Measurements from ENCODE around the gene DYNC1LI1. TPM values are rescaled to one million over a fixed set of nuclear protein-coding genes. Genes with fewer than 3 reads are reported as not detected.

The DYNC1LI1 gene
- total RNA-seq, 2 donors from 2014 or later: 41.6 to 42.5 TPM

DNA sequence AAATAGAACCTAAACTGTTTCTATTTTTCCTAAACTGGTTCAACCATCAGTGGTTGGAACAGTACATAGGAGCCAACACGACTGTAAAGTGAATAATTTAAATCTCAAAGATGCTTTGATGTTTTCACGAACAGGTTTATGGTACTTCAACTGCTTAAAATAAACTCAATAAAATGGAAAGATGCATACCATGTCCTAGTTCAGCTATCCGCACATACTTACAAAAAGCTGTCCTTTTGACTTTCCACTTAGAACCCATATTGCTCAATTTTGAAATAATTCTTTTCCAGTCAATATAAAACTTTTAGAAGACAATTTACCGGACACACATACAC is 68.9 kb downstream of the DYNC1LI1 start:
- H3K27ac Mint-ChIP-seq: peak overlapping the region; percentile 92
- Histone ChIP-seq H3K9ac (ENCODE audit: extremely low read depth, low read length, poor library complexity, severe bottlenecking) (peak overlapping the region; percentile 69), H3K27ac (ENCODE audit: low read depth, low read length) (peak overlapping the region; percentile 83), H3K36me3 (ENCODE audit: control insufficient read depth, insufficient read depth, low read length) (no peaks in the 10 kb centered on the region), H3K4me3 (ENCODE audit: low read length) (peak overlapping the region; percentile 94), H3K4me1 (ENCODE audit: control insufficient read depth, insufficient read depth, low read length) (peaks cover 3% of the 10 kb centered on the region), H3K9me3 (ENCODE audit: control insufficient read depth, low read length) (no peaks in the 10 kb centered on the region), H3K27me3 (ENCODE audit: control insufficient read depth, insufficient read depth, low read length, poor library complexity, severe bottlenecking) (no peaks in the 10 kb centered on the region)
- no peaks in the 10 kb centered on the region for H3K27me3 Mint-ChIP-seq (ENCODE audit: insufficient read depth)
- peak overlapping the region; percentile 89 for H3K4me3 Mint-ChIP-seq
- WGBS, 2 experiments (ENCODE audit: insufficient coverage in 1 of 2, insufficient read length in 1 of 2): 9 to 47% methylated on average over 1 to 4 of the region's 4 CpGs
- TF ChIP-seq, protein P1, sequence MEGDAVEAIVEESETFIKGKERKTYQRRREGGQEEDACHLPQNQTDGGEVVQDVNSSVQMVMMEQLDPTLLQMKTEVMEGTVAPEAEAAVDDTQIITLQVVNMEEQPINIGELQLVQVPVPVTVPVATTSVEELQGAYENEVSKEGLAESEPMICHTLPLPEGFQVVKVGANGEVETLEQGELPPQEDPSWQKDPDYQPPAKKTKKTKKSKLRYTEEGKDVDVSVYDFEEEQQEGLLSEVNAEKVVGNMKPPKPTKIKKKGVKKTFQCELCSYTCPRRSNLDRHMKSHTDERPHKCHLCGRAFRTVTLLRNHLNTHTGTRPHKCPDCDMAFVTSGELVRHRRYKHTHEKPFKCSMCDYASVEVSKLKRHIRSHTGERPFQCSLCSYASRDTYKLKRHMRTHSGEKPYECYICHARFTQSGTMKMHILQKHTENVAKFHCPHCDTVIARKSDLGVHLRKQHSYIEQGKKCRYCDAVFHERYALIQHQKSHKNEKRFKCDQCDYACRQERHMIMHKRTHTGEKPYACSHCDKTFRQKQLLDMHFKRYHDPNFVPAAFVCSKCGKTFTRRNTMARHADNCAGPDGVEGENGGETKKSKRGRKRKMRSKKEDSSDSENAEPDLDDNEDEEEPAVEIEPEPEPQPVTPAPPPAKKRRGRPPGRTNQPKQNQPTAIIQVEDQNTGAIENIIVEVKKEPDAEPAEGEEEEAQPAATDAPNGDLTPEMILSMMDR (conservative IDR thresholded peaks at IDR 0.05): no peak
- peaks cover 21% of the 10 kb centered on the region for H3K4me1 Mint-ChIP-seq
- H3K36me3 Mint-ChIP-seq (ENCODE audit: low read depth): peaks cover 6% of the 10 kb centered on the region
- no peak for DNase-seq
- no peaks in the 10 kb centered on the region for H3K9me3 Mint-ChIP-seq

DNA sequence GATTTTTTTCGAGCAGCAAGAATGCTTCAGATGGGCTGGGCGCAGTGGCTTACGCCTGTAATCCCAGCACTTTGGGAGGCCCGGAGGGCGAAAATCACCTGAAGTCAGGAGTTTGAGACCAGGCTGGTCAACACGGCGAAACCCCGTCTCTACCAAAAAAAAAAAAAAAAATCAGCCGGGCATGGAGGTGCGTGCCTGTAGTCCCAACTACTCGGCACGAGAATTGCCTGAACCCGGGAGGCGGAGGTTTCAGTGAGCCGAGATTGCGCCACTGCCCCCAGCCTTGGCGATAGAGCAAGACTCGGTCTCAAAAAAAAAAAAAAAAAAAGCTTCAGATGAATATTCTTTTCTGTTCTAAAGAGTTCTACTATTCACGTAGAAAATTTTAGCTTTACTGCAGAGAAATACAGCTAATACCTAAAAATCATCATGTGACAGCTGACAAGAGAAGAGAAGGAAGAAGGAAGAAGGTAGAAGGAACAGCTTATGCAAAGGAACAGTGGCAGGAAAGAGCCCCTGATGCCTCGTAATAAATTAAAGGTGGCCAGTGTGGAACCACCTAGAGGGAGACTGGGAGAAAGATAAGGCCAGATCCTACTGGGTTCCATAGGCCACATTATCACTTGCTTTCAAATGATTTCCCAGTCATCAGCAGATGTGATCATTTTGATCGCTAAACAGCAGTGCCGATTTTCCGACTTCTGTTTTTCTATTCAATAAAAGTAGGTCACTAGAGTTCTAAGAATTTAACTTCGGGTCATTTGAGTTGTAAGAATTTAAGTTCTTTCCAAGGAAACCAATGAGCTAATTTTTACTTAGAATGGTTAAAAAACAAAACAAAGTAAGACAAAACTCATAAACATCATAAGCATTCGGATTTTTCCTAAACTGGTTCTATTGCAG is 69.5 kb downstream of the DYNC1LI1 start:
- Mint-ChIP-seq H3K27me3 (ENCODE audit: insufficient read depth) (no peaks in the 10 kb centered on the region), H3K9me3 (no peaks in the 10 kb centered on the region), H3K27ac (no peak overlapping the region), H3K4me1 (peaks cover 21% of the 10 kb centered on the region), H3K36me3 (ENCODE audit: low read depth) (peaks cover 9% of the 10 kb centered on the region), H3K4me3 (peak overlapping the region; percentile 89)
- TF ChIP-seq, protein P1 (conservative IDR thresholded peaks at IDR 0.05): no peak
- H3K4me1 ChIP-seq (ENCODE audit: control insufficient read depth, insufficient read depth, low read length): peaks cover 3% of the 10 kb centered on the region
- 81% methylated on average over 8 to 24 of the region's 25 CpGs for WGBS, 2 experiments (ENCODE audit: insufficient coverage in 1 of 2, insufficient read length in 1 of 2)
- no peaks in the 10 kb centered on the region for H3K27me3 ChIP-seq (ENCODE audit: control insufficient read depth, insufficient read depth, low read length, poor library complexity, severe bottlenecking)
- H3K4me3 ChIP-seq (ENCODE audit: low read length): peak overlapping the region; percentile 94
- H3K9me3 ChIP-seq (ENCODE audit: control insufficient read depth, low read length): no peaks in the 10 kb centered on the region
- peak; percentile 58 for DNase-seq
- no peak overlapping the region for H3K9ac ChIP-seq (ENCODE audit: extremely low read depth, low read length, poor library complexity, severe bottlenecking)
- H3K36me3 ChIP-seq (ENCODE audit: control insufficient read depth, insufficient read depth, low read length): no peaks in the 10 kb centered on the region
- H3K27ac ChIP-seq (ENCODE audit: low read depth, low read length): no peak overlapping the region

DNA sequence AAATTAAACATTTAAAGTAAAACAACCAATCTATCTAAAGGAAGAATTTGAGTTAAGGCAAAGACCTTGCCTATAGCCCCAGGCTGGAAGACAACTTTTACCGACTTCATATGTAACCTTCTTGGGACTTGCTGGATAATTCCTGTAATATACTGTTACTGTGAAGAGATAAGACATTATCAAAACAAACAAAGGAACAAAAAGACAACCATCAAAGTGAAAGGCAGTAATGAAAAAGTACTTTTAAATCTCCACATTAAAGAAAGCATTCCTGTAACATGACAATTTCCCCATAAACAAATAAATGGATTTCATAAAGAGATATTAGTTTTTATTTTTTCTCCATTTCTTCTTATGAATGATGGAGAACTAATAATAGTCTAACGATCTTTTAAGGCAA is 70.4 kb downstream of the DYNC1LI1 start:
- H3K9me3 ChIP-seq (ENCODE audit: control insufficient read depth, low read length): no peaks in the 10 kb centered on the region
- H3K9ac ChIP-seq (ENCODE audit: extremely low read depth, low read length, poor library complexity, severe bottlenecking): no peak overlapping the region
- H3K27ac ChIP-seq (ENCODE audit: low read depth, low read length): no peak overlapping the region
- Mint-ChIP-seq H3K4me1 (peaks cover 27% of the 10 kb centered on the region), H3K9me3 (no peaks in the 10 kb centered on the region), H3K36me3 (ENCODE audit: low read depth) (peaks cover 9% of the 10 kb centered on the region), H3K27ac (no peak overlapping the region), H3K4me3 (no peak overlapping the region), H3K27me3 (ENCODE audit: insufficient read depth) (no peaks in the 10 kb centered on the region)
- WGBS, 2 experiments (ENCODE audit: insufficient coverage in 1 of 2, insufficient read length in 1 of 2): 82% methylated on average over 1 of the region's 2 CpGs; no CpG with 5 or more reads in 1 of the 2 experiments
- TF ChIP-seq, protein P1 (conservative IDR thresholded peaks at IDR 0.05): no peak
- no peak for DNase-seq
- H3K4me1 ChIP-seq (ENCODE audit: control insufficient read depth, insufficient read depth, low read length): peaks cover 8% of the 10 kb centered on the region
- H3K4me3 ChIP-seq (ENCODE audit: low read length): peak overlapping the region; percentile 10
- no peaks in the 10 kb centered on the region for H3K27me3 ChIP-seq (ENCODE audit: control insufficient read depth, insufficient read depth, low read length, poor library complexity, severe bottlenecking)
- no peaks in the 10 kb centered on the region for H3K36me3 ChIP-seq (ENCODE audit: control insufficient read depth, insufficient read depth, low read length)

All from endodermal cell (in vitro differentiated cells).